Hepatocyte (in vitro differentiated cells): Measurements from ENCODE around the gene ZNF483. TPM values are rescaled to one million over a fixed set of nuclear protein-coding genes. Genes with fewer than 3 reads are reported as not detected.

Experiments used
- DNase-seq: peaks from one replicate; pipeline ENCODE4 v3.0.0-alpha.2; 2016; ENCODE audit warnings: low spot score
- H2AFZ ChIP-seq: fragments of 200-600 bp; sonication (generic); 2 replicates; pipeline ENCODE4 v1.6.0; 2016; ENCODE audit warnings: antibody characterized with exemption, mild to moderate bottlenecking
- H3K27ac ChIP-seq: fragments of 200-600 bp; sonication (generic); 2 replicates; pipeline ENCODE4 v1.5.1; 2016; ENCODE audit warnings: mild to moderate bottlenecking
- H3K27me3 ChIP-seq: fragments of 200-600 bp; sonication (generic); 2 replicates; pipeline ENCODE4 v1.6.1; 2016
- H3K36me3 ChIP-seq: fragments of 200-600 bp; sonication (generic); replicated peaks from 2 replicates; pipeline ENCODE4 v1.5.1; 2016; ENCODE audit warnings: low read depth; ENCODE audit not compliant: insufficient read depth
- H3K4me1 ChIP-seq: fragments of 200-600 bp; sonication (generic); 2 replicates; pipeline ENCODE4 v1.5.1; 2016; ENCODE audit warnings: mild to moderate bottlenecking, moderate library complexity; ENCODE audit not compliant: insufficient read depth
- H3K4me2 ChIP-seq: fragments of 200-600 bp; sonication (generic); 2 replicates; pipeline ENCODE4 v1.6.0; 2016
- H3K4me3 ChIP-seq: fragments of 200-600 bp; sonication (generic); 2 replicates; pipeline ENCODE4 v1.5.1; 2016; ENCODE audit warnings: mild to moderate bottlenecking
- H3K79me2 ChIP-seq: fragments of 200-600 bp; sonication (generic); 2 replicates; pipeline ENCODE4 v1.6.0; 2017; ENCODE audit warnings: mild to moderate bottlenecking
- H3K9me2 ChIP-seq: fragments of 200-600 bp; sonication (generic); replicated peaks from 2 replicates; pipeline ENCODE4 v1.6.0; 2017; ENCODE audit warnings: mild to moderate bottlenecking; ENCODE audit not compliant: insufficient read depth
- H3K9me3 ChIP-seq: fragments of 200-600 bp; sonication (generic); 2 replicates; pipeline ENCODE4 v1.5.1; 2016; ENCODE audit warnings: low read depth, mild to moderate bottlenecking
- H4K20me1 ChIP-seq: fragments of 200-600 bp; sonication (generic); 2 replicates; pipeline ENCODE4 v1.6.0; 2016; ENCODE audit warnings: mild to moderate bottlenecking; ENCODE audit not compliant: insufficient read depth, poor library complexity, severe bottlenecking
- EZH2 ChIP-seq: fragments of 200-600 bp; sonication (generic); IDR thresholded peaks from 2 replicates; pipeline ENCODE4 v1.6.1; 2016; ENCODE audit warnings: antibody characterized with exemption, mild to moderate bottlenecking, borderline replicate concordance
- EZH2phosphoT487 ChIP-seq: fragments of 200-600 bp; sonication (generic); IDR thresholded peaks from one replicate; pipeline ENCODE4 v1.6.1; 2018; ENCODE audit warnings: antibody characterized with exemption, mild to moderate bottlenecking, low read depth, moderate library complexity; ENCODE audit not compliant: unreplicated experiment, severe bottlenecking
- WGBS: methylation state at CpG from one replicate; pipeline ENCODE4 v1.1.6; 2016; ENCODE audit warnings: low lambda C conversion rate; ENCODE audit errors: missing lambda C conversion rate; 5-methylcytosine and 5-hydroxymethylcytosine counted together
- polyA plus RNA-seq: library from polyadenylated mRNA; unstranded; fragments of >200 nt; fragmentation: Nextera tagmentation; extraction: Ambion mirVana; gene quantifications from 2 replicates; pipeline ENCODE4 v1.2.1, GENCODE V29; 2016
- total RNA-seq: library from RNA; depleted of rRNA; stranded (reverse); fragments of >200 nt; gene quantifications from 2 replicates; pipeline ENCODE4 v1.2.3, GENCODE V29; 2014
- TF ChIP-seq, protein P1 (sequence below): fragments of 200-600 bp; sonication (generic); IDR thresholded peaks from 2 replicates; pipeline ENCODE4 v1.5.1; 2016; ENCODE audit warnings: antibody characterized with exemption, mild to moderate bottlenecking; ENCODE audit not compliant: poor library complexity

Gene ZNF483
- total and polyA plus RNA-seq, 2 experiments from 2014 or later: 0.87 to 4.6 TPM

DNA sequence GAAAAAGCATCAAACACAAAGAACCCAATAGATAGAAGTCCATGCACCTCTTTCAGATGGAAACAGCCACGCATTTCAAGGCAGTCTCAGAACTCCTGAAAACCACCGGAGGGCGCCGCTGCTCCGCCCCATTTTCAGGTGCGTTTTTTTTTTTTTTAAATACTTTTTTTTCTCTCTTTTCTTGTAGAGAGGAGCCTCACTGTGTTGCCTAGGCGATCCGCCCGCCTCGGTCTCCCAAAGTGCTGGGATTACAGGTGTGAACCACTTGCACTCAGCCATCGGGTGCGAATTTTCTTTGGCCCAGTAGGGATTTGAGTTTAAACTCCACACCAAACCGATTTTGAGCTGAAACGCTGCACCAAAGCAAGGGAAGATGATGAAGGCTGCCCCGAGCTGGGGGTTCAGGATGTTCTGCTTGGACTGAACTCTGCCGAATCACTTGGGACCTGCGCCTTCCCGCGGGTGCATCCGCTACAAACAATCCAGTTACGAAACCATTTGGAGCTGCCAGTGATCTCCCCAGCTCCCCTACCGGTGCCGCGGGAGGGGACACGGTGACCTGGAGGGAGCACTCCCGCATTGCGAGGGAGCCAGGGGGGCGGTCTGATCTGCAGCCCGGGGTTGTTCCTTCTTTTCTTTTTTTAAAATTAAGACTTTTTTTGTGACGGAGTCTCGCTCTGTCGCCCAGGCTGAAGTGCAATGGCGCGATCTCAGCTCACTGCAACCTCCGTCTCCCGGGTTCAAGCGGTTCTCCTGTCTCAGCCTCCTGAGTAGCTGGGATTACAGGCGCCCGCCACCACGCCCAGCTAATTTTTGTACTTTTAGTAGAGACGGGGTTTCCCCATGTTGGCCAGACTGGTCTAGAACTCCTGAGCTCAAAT is 73.1 kb downstream of the ZNF483 start:
- no peaks in the 10 kb centered on the region for H3K36me3 ChIP-seq
- H3K9me3 ChIP-seq: no peaks in the 10 kb centered on the region
- H3K9me2 ChIP-seq: no peaks in the 10 kb centered on the region
- 7% methylated on average over 41 of the region's 41 CpGs for WGBS
- peak overlapping the region; percentile 95 for H3K27ac ChIP-seq
- H3K4me3 ChIP-seq: peak overlapping the region; percentile 79
- DNase-seq: peak; percentile 83
- no peaks in the 10 kb centered on the region for H3K27me3 ChIP-seq
- peaks cover 4% of the 10 kb centered on the region for H4K20me1 ChIP-seq
- peaks cover 7% of the 10 kb centered on the region for H3K79me2 ChIP-seq
- peaks cover 11% of the 10 kb centered on the region for H3K4me1 ChIP-seq
- peak overlapping the region; percentile 83 for H2AFZ ChIP-seq
- H3K4me2 ChIP-seq: peak overlapping the region; percentile 95
- TF ChIP-seq EZH2phosphoT487: no peak
- TF ChIP-seq, protein P1, sequence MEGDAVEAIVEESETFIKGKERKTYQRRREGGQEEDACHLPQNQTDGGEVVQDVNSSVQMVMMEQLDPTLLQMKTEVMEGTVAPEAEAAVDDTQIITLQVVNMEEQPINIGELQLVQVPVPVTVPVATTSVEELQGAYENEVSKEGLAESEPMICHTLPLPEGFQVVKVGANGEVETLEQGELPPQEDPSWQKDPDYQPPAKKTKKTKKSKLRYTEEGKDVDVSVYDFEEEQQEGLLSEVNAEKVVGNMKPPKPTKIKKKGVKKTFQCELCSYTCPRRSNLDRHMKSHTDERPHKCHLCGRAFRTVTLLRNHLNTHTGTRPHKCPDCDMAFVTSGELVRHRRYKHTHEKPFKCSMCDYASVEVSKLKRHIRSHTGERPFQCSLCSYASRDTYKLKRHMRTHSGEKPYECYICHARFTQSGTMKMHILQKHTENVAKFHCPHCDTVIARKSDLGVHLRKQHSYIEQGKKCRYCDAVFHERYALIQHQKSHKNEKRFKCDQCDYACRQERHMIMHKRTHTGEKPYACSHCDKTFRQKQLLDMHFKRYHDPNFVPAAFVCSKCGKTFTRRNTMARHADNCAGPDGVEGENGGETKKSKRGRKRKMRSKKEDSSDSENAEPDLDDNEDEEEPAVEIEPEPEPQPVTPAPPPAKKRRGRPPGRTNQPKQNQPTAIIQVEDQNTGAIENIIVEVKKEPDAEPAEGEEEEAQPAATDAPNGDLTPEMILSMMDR: peak; percentile 76
- no peak for TF ChIP-seq EZH2

DNA sequence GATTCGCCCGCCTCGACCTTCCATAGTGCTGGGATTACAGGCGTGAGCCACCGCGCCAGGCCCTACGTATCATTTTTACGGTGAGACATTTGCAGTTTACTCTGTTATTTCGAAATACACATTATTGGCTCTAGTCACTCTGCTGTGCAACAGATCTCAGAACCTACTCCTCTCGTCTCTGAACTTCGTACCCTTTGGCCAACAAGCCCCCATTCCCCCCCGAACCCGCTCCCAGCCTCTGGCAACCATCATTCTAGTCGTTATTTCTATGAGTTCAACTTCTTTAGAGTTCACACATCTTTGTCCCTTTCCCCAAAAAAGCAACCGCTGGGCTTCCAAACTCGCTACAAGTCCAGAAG is 73.7 kb downstream of the ZNF483 start:
- Histone ChIP-seq H3K4me2 (peak overlapping the region; percentile 95), H3K4me1 (peaks cover 11% of the 10 kb centered on the region), H3K9me2 (no peaks in the 10 kb centered on the region), H3K27me3 (no peaks in the 10 kb centered on the region), H2AFZ (peak overlapping the region; percentile 83), H3K27ac (peak overlapping the region; percentile 95), H4K20me1 (peaks cover 4% of the 10 kb centered on the region), H3K4me3 (peak overlapping the region; percentile 79), H3K36me3 (no peaks in the 10 kb centered on the region), H3K9me3 (no peaks in the 10 kb centered on the region), H3K79me2 (peaks cover 7% of the 10 kb centered on the region)
- WGBS: 7% methylated on average over 16 of the region's 16 CpGs
- no peak for TF ChIP-seq EZH2
- TF ChIP-seq EZH2phosphoT487: no peak
- TF ChIP-seq, protein P1: no peak
- DNase-seq: peak; percentile 51

DNA sequence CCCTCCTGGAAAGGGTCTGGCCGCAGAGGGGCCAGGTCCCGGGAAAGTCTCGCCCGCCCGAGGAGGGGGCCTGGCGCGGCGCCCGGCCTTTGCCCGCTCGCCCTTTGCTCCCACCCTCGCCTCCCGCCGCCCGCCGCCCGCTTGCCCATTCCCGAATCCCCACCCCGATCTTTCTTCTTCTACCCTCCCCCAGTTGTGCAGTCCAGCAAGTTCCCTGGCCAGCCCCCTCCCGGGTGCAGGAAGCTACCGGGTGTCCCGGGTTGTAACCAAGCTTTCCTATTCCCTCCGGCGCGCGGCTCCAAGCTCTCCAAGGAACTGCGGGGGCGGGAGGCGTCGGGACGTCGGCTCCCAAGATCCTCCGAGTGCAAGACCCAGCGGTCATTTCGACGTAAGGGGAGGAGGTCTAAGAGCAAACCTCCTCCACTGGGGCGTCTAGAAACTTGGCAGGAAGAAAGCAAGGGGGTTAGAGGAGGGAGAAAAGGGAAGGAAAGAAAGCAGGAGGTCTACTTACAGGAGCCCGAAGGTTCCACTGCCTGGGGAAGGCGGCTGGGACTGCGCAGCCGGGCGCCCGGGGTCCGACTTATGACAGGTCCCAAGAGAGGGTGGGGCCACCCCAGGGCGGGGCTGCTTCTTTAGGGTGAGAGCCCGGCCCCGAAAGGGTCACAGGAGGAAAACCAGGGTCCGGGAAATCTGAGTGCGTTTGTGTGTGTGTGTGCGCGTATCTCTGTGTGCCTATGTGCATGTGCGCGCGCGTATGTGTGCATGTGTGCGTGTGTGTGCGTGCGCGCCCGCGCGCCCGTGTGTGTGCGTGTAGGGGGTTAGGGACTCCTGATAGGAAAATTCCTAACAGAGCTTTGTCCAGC is 74.3 kb downstream of the ZNF483 start, which contains the start of gene PTGR1:
TSS of gene PTGR1 (minus strand) at position 556 of the 863 bp plus-strand sequence. CDS start 2,225 bp downstream, outside the sequence.
- Histone ChIP-seq H2AFZ (peak within 1 kb of the TSS; percentile 83), H3K4me3 (peak within 1 kb of the TSS; percentile 79), H3K27ac (peak within 1 kb of the TSS; percentile 95), H3K27me3 (no peaks in the 10 kb centered on the region), H3K9me3 (no peaks in the 10 kb centered on the region), H3K9me2 (no peaks in the 10 kb centered on the region), H3K4me2 (peak within 1 kb of the TSS; percentile 95), H3K79me2 (peaks cover 7% of the 10 kb centered on the region), H4K20me1 (peaks cover 4% of the 10 kb centered on the region), H3K36me3 (no peaks in the 10 kb centered on the region), H3K4me1 (peaks cover 13% of the 10 kb centered on the region)
- 16% methylated on average over 42 of the region's 64 CpGs for WGBS
- TF ChIP-seq EZH2: no peak
- TF ChIP-seq EZH2phosphoT487: no peak
- TF ChIP-seq, protein P1: no peak
- DNase-seq: peak; percentile 93
